Lower leg skin (tissue), 4 donors: ENCODE data around the gene HOXB7. TPM values are rescaled to one million over a fixed set of nuclear protein-coding genes. Genes with fewer than 3 reads are reported as not detected.

Source experiments
- DNase-seq, 2 donors: peaks; one replicate each; pipeline ENCODE4 v3.0.0-alpha.2; 2019; ENCODE audit warnings: low spot score in 2 of 2
- H3K4me3 ChIP-seq: fragments of 200-600 bp; sonication (generic); 2 replicates; pipeline ENCODE4 v1.5.1; 2017; ENCODE audit warnings: mild to moderate bottlenecking, low read depth; ENCODE audit not compliant: poor library complexity, severe bottlenecking
- POLR2A ChIP-seq, 2 donors: fragments of 450-650 bp; IDR thresholded peaks; one replicate each; pipeline ENCODE4 v1.6.1; 2016 to 2017; ENCODE audit warnings: antibody characterized with exemption in 2 of 2, mild to moderate bottlenecking in 1 of 2, moderate library complexity in 1 of 2
- WGBS, 2 donors: methylation state at CpG; one replicate each; pipeline ENCODE4 v1.1.5; 2018; 5-methylcytosine and 5-hydroxymethylcytosine counted together
- intact Hi-C: fragments of 100-400 bp; cut with DNase I; formaldehyde crosslinking; loops from one replicate; pipeline ENCODE4 v1.15.0; 2023; ENCODE audit warnings: low total_unique reads
- total RNA-seq, 4 donors: library from RNA; depleted of rRNA; stranded (reverse); fragments of >200 nt; gene quantifications; one replicate each; pipeline ENCODE4 v1.1.0, GENCODE V29; 2016
- TF ChIP-seq, protein P1 (sequence below), 3 donors: fragments of 450-650 bp; IDR thresholded peaks; one replicate each; pipeline ENCODE4 v1.5.1; 2016; ENCODE audit warnings: antibody characterized with exemption in 3 of 3, mild to moderate bottlenecking in 3 of 3, moderate library complexity in 2 of 3

HOXB7 gene
- total RNA-seq, 4 donors from 2014 or later: 1.3 to 11.5 (median 5.3) TPM

DNA sequence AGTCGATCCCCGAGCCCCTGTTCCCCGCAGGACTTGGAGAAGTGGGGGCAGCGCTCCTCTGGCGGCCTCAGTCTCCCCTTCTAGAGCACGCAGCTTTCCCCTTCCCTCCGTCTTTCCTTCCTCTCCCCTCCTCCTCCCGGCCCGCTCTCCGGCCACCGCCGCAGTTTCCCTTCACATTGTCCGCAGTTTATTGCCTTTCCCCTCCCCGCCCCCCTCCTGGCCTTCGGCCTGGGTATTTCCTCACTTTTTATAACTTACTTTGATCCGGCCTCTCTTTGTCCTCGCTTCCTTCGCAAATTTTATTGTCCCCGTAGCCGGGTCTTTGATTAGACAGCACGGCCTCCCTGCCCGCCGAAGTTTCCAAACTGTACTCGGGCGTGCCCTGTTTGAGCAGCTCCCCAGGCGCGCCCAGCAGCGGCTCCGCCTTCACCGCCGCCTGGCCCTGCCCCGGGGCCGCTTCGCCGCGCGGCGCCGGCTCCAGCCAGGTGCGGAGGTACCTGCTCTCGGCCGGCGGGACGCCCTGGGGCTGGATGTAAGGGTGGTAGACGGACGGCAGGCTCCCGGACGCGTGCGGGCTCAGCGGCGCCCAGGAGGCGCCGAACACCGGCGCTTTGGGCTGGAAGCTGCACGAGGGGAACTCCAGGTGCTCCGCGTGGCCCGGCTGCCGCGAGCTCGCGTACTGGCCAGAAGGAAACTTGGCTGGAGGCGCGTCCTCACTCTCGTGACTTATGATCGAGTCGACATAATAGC lies 14.9 kb upstream of the HOXB7 start:
- WGBS, 2 donors: 1% methylated on average over 52 to 54 of the region's 69 CpGs
- intact Hi-C loops: no loop called here

GRCh38 chr17:48624544-48625494 lies 14.0 kb upstream of the HOXB7 start:
- no peak for DNase-seq
- TF ChIP-seq POLR2A (IDR thresholded peaks at IDR 0.05): no peak
- TF ChIP-seq, protein P1, sequence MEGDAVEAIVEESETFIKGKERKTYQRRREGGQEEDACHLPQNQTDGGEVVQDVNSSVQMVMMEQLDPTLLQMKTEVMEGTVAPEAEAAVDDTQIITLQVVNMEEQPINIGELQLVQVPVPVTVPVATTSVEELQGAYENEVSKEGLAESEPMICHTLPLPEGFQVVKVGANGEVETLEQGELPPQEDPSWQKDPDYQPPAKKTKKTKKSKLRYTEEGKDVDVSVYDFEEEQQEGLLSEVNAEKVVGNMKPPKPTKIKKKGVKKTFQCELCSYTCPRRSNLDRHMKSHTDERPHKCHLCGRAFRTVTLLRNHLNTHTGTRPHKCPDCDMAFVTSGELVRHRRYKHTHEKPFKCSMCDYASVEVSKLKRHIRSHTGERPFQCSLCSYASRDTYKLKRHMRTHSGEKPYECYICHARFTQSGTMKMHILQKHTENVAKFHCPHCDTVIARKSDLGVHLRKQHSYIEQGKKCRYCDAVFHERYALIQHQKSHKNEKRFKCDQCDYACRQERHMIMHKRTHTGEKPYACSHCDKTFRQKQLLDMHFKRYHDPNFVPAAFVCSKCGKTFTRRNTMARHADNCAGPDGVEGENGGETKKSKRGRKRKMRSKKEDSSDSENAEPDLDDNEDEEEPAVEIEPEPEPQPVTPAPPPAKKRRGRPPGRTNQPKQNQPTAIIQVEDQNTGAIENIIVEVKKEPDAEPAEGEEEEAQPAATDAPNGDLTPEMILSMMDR (IDR thresholded peaks at IDR 0.05): no peak
- WGBS, 2 donors: 2 to 4% methylated on average over 55 to 61 of the region's 66 CpGs

More for the DNA sequence above, 14.9 kb upstream of the HOXB7 start:
- TF ChIP-seq, protein P1 (IDR thresholded peaks at IDR 0.05): no peak
- TF ChIP-seq POLR2A (IDR thresholded peaks at IDR 0.05): no peak
- DNase-seq: no peak
- H3K4me3 ChIP-seq: peak overlapping the region; percentile 17

GRCh38 chr17:48624118-48624517 lies 13.3 kb upstream of the HOXB7 start:
- no peak for DNase-seq
- no peak overlapping the region for H3K4me3 ChIP-seq
- TF ChIP-seq, protein P1 (IDR thresholded peaks at IDR 0.05): no peak
- TF ChIP-seq POLR2A (IDR thresholded peaks at IDR 0.05): no peak
- 39 to 43% methylated on average over 5 of the region's 5 CpGs for WGBS, 2 donors
- intact Hi-C loops: no loop called here

More at GRCh38 chr17:48624544-48625494, 14.0 kb upstream of the HOXB7 start:
- peak overlapping the region; percentile 17 for H3K4me3 ChIP-seq
- intact Hi-C loops: no loop called here

- intact Hi-C loops: no loop called here
- 47 to 48% methylated on average over 4 of the region's 4 CpGs for WGBS, 2 donors
- no peak for DNase-seq
- TF ChIP-seq POLR2A (IDR thresholded peaks at IDR 0.05): no peak
- TF ChIP-seq, protein P1 (IDR thresholded peaks at IDR 0.05): no peak
- H3K4me3 ChIP-seq: no peak overlapping the region
Observed at GRCh38 chr17:48623583-48623982, 12.8 kb upstream of the HOXB7 start.

DNA sequence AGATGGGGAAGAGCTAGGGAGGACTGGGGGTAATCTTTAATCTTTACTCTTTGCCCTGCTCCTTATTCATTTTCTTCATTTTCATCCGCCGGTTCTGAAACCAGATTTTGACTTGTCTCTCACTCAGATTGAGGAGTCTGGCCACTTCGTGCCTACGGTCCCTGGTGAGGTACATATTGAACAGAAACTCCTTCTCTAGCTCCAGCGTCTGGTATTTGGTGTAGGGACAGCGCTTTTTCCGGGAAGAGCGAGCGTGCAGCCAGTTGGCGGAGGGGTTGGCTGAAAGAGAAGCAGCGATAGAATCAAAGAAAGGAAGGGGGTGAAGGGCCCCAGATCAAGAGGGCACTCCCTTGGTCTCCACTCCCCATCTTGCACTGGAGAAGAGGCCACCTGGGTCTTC lies 12.0 kb upstream of the HOXB7 start:
- intact Hi-C loops: no loop called here
- DNase-seq: no peak
- no peak overlapping the region for H3K4me3 ChIP-seq
- 50 to 71% methylated on average over 11 of the region's 11 CpGs for WGBS, 2 donors
- TF ChIP-seq, protein P1 (IDR thresholded peaks at IDR 0.05): no peak
- TF ChIP-seq POLR2A (IDR thresholded peaks at IDR 0.05): no peak
